HepG2 (cell line): ENCODE measurements around the gene YPEL3. TPM values are rescaled to one million over a fixed set of nuclear protein-coding genes. Genes with fewer than 3 reads are reported as not detected.

Experiments
- ATF7-NPFF ChIP-seq: sonication (generic); formaldehyde crosslinking; IDR thresholded peaks from 2 replicates; pipeline ENCODE4 v1.8.1; 2023; ENCODE audit warnings: mild to moderate bottlenecking, low read depth, missing genetic modification reagents, moderate library complexity
- CC2D1A ChIP-seq: sonication (generic); formaldehyde crosslinking; IDR thresholded peaks from 2 replicates; pipeline ENCODE4 v1.8.1; 2023; ENCODE audit warnings: mild to moderate bottlenecking, missing genetic modification reagents
- EP300 ChIP-seq, 3 experiments: sonication (generic) in 1 of 3; formaldehyde crosslinking in 1 of 3; IDR thresholded peaks; 2 replicates each; pipeline versions ENCODE4 v1.5.1 to v1.6.1; 2011 to 2020; ENCODE audit warnings: low read depth in 2 of 3, low read length in 2 of 3, borderline replicate concordance in 1 of 3, improper control_type of control experiment in 1 of 3, mild to moderate bottlenecking in 1 of 3, missing genetic modification reagents in 1 of 3, moderate library complexity in 1 of 3
- FOSL1 ChIP-seq: sonication (generic); formaldehyde crosslinking; IDR thresholded peaks from 2 replicates; pipeline ENCODE4 v1.9.0; 2021; ENCODE audit warnings: missing genetic modification reagents, borderline replicate concordance
- FOXO1 ChIP-seq: sonication (generic); formaldehyde crosslinking; IDR thresholded peaks from 2 replicates; pipeline ENCODE4 v1.4.0; 2020; ENCODE audit warnings: missing genetic modification reagents
- HHEX ChIP-seq: IDR thresholded peaks from 2 replicates; pipeline ENCODE4 v1.6.1; 2016; ENCODE audit warnings: control low read depth
- HOXA3 ChIP-seq: sonication (generic); formaldehyde crosslinking; IDR thresholded peaks from 2 replicates; pipeline ENCODE4 v1.5.0; 2020; ENCODE audit warnings: missing genetic modification reagents
- KAT2B ChIP-seq: fragments of 150-350 bp; IDR thresholded peaks from 2 replicates; pipeline ENCODE4 v1.6.1; 2014; ENCODE audit warnings: low read depth, low read length, borderline replicate concordance
- KDM3A ChIP-seq: IDR thresholded peaks from 2 replicates; pipeline ENCODE4 v1.6.1; 2018; ENCODE audit warnings: low read depth, missing compliant biosample characterization
- NFE2L1 ChIP-seq: sonication (generic); formaldehyde crosslinking; IDR thresholded peaks from 2 replicates; pipeline ENCODE4 v1.4.0; 2020; ENCODE audit warnings: missing genetic modification reagents, mild to moderate bottlenecking, borderline replicate concordance
- NKX3-1 ChIP-seq: sonication (generic); formaldehyde crosslinking; IDR thresholded peaks from 2 replicates; pipeline ENCODE4 v1.5.0; 2020; ENCODE audit warnings: missing genetic modification reagents
- POLR2A ChIP-seq, 2 experiments: IDR thresholded peaks; 2 replicates each; pipeline ENCODE4 v1.6.1; 2011; ENCODE audit warnings: low read depth in 2 of 2, low read length in 2 of 2, mild to moderate bottlenecking in 1 of 2, moderate library complexity in 1 of 2; ENCODE audit not compliant: insufficient read depth in 1 of 2
- PPARG ChIP-seq: conservative IDR thresholded peaks from 2 replicates; pipeline ENCODE4 v1.6.1; 2016; ENCODE audit warnings: missing biosample characterization, missing genetic modification reagents
- RBAK ChIP-seq: sonication (generic); formaldehyde crosslinking; IDR thresholded peaks from 2 replicates; pipeline ENCODE4 v1.5.1; 2020; ENCODE audit warnings: mild to moderate bottlenecking, missing genetic modification reagents
- SATB2 ChIP-seq: sonication (generic); formaldehyde crosslinking; IDR thresholded peaks from 2 replicates; pipeline ENCODE4 v1.5.0; 2020; ENCODE audit warnings: missing genetic modification reagents
- TFDP1 ChIP-seq: IDR thresholded peaks from 2 replicates; pipeline ENCODE4 v1.6.1; 2016; ENCODE audit warnings: missing compliant biosample characterization, missing genetic modification reagents, borderline replicate concordance
- YEATS2 ChIP-seq: sonication (generic); formaldehyde crosslinking; IDR thresholded peaks from 2 replicates; pipeline ENCODE4 v1.4.0; 2020; ENCODE audit warnings: missing genetic modification reagents, borderline replicate concordance
- ZBTB2 ChIP-seq: sonication (generic); formaldehyde crosslinking; IDR thresholded peaks from 2 replicates; pipeline ENCODE4 v1.8.0; 2022; ENCODE audit warnings: low read depth, missing genetic modification reagents
- ZC3H4 ChIP-seq: sonication (generic); formaldehyde crosslinking; IDR thresholded peaks from 2 replicates; pipeline ENCODE4 v1.4.0; 2020; ENCODE audit warnings: missing genetic modification reagents, borderline replicate concordance
- ZFP1 ChIP-seq: IDR thresholded peaks from 2 replicates; pipeline ENCODE4 v1.6.1; 2016
- ZFP36L2 ChIP-seq: sonication (generic); formaldehyde crosslinking; IDR thresholded peaks from 2 replicates; pipeline ENCODE4 v1.4.0; 2020; ENCODE audit warnings: missing genetic modification reagents
- ZIK1 ChIP-seq: sonication (generic); formaldehyde crosslinking; IDR thresholded peaks from 2 replicates; pipeline ENCODE4 v1.5.0; 2020; ENCODE audit warnings: mild to moderate bottlenecking, low read depth, missing genetic modification reagents, borderline replicate concordance
- ZMYM2 ChIP-seq: sonication (generic); formaldehyde crosslinking; IDR thresholded peaks from 2 replicates; pipeline ENCODE4 v1.8.0; 2022; ENCODE audit warnings: mild to moderate bottlenecking, missing genetic modification reagents
- ZNF224 ChIP-seq: sonication (generic); formaldehyde crosslinking; IDR thresholded peaks from 2 replicates; pipeline ENCODE4 v1.5.0; 2020; ENCODE audit warnings: mild to moderate bottlenecking, missing genetic modification reagents
- ZNF468 ChIP-seq: sonication (generic); formaldehyde crosslinking; IDR thresholded peaks from 2 replicates; pipeline ENCODE4 v1.8.0; 2022; ENCODE audit warnings: mild to moderate bottlenecking, moderate library complexity, missing genetic modification reagents
- ZNF543 ChIP-seq: sonication (generic); formaldehyde crosslinking; IDR thresholded peaks from 2 replicates; pipeline ENCODE4 v1.4.0; 2020; ENCODE audit warnings: mild to moderate bottlenecking, missing genetic modification reagents
- ZNF557 ChIP-seq: sonication (generic); formaldehyde crosslinking; IDR thresholded peaks from 2 replicates; pipeline ENCODE4 v1.4.0; 2020; ENCODE audit warnings: missing genetic modification reagents
- ZNF678 ChIP-seq: sonication (generic); formaldehyde crosslinking; IDR thresholded peaks from 2 replicates; pipeline ENCODE4 v1.4.0; 2020; ENCODE audit warnings: mild to moderate bottlenecking, missing genetic modification reagents
- ZNF704 ChIP-seq: sonication (generic); formaldehyde crosslinking; IDR thresholded peaks from 2 replicates; pipeline ENCODE4 v1.8.1; 2023; ENCODE audit warnings: mild to moderate bottlenecking, inconsistent platforms, moderate library complexity, missing genetic modification reagents, borderline replicate concordance
- polyA plus RNA-seq, 8 experiments: library from polyadenylated mRNA; depleted of rRNA in 3 of 8; stranded (reverse) in 7 of 8; unstranded in 1 of 8; fragments of >200 nt; fragmentation: Illumina TruSeq in 4 of 8; extraction: Trizol in 4 of 8; gene quantifications; 2 replicates each; pipeline versions ENCODE4 v1.2.1 to v1.2.3, GENCODE V29; 2011 to 2016; ENCODE audit warnings: low read depth in 4 of 8, missing spikeins in 1 of 8, mixed read lengths in 1 of 8; ENCODE audit not compliant: insufficient read depth in 1 of 8
- total RNA-seq, 5 experiments: library from RNA; depleted of rRNA; stranded (reverse); fragments of >200 nt; fragmentation: Illumina TruSeq; extraction: Trizol; gene quantifications; 2 replicates each; pipeline ENCODE4 v1.2.3, GENCODE V29; 2016; ENCODE audit warnings: low read depth in 1 of 5

The YPEL3 gene
- total and polyA plus RNA-seq, 2 of the 13 experiments (the other 11 are each of a cell fraction or from before 2014, with no cell fraction given): 5.4 to 47.0 TPM

GRCh38 chr16:30052671-30053372 is 43.2 kb downstream of the YPEL3 start (continued):
- TF ChIP-seq ZBTB2 (CRISPR knock-in tag) (peak; percentile 92), ZC3H4 (CRISPR knock-in tag) (no peak), ZNF704 (CRISPR knock-in tag) (peak; percentile 76), TFDP1 (CRISPR knock-in tag) (peak; percentile 100), RBAK (CRISPR knock-in tag) (no peak; the same call in 1 of the 2 replicates), FOXO1 (peak; percentile 84), EP300 (IDR thresholded peaks at IDR 0.05; ENCODE audit: low read depth in 2 of 2, low read length in 2 of 2) (peak; percentile 60 to 63; a peak in 1 of 4 replicates), EP300 (CRISPR knock-in tag; IDR thresholded peaks at IDR 0.05; ENCODE audit: borderline replicate concordance) (peak; percentile 76), ZNF678 (CRISPR knock-in tag) (peak; percentile 50; the same call in 1 of the 2 replicates), POLR2A (IDR thresholded peaks at IDR 0.05; ENCODE audit: insufficient read depth in 1 of 2, low read depth in 2 of 2, low read length in 2 of 2) (no peak), ATF7-NPFF (CRISPR knock-in tag) (peak; percentile 98), NFE2L1 (no peak; the same call in none of the 2 replicates), PPARG (CRISPR knock-in tag) (peak; percentile 73), ZMYM2 (CRISPR knock-in tag) (peak; percentile 94), HOXA3 (CRISPR knock-in tag) (peak; percentile 95), ZNF224 (CRISPR knock-in tag) (peak; percentile 88; the same call in 1 of the 2 replicates), FOSL1 (CRISPR knock-in tag) (no peak), KDM3A (CRISPR knock-in tag) (peak; percentile 96), SATB2 (peak; percentile 62; the same call in 1 of the 2 replicates), ZFP36L2 (peak; percentile 90; the same call in 1 of the 2 replicates), NKX3-1 (peak; percentile 94), ZNF468 (CRISPR knock-in tag) (0 out of 2 replicates have a peak, but pooled peaks have one; percentile 47), ZIK1 (CRISPR knock-in tag) (peak; percentile 97), KAT2B (no peak), ZNF557 (CRISPR knock-in tag) (peak; percentile 93; the same call in 1 of the 2 replicates), ZNF543 (CRISPR knock-in tag) (peak; percentile 98), HHEX (CRISPR knock-in tag) (no peak), ZFP1 (peak; percentile 85), YEATS2 (CRISPR knock-in tag) (peak; percentile 99), CC2D1A (peak; percentile 75; the same call in 1 of the 2 replicates)
